ENCODE data around the gene DNAJC5.

DNAJC5 gene

DNA sequence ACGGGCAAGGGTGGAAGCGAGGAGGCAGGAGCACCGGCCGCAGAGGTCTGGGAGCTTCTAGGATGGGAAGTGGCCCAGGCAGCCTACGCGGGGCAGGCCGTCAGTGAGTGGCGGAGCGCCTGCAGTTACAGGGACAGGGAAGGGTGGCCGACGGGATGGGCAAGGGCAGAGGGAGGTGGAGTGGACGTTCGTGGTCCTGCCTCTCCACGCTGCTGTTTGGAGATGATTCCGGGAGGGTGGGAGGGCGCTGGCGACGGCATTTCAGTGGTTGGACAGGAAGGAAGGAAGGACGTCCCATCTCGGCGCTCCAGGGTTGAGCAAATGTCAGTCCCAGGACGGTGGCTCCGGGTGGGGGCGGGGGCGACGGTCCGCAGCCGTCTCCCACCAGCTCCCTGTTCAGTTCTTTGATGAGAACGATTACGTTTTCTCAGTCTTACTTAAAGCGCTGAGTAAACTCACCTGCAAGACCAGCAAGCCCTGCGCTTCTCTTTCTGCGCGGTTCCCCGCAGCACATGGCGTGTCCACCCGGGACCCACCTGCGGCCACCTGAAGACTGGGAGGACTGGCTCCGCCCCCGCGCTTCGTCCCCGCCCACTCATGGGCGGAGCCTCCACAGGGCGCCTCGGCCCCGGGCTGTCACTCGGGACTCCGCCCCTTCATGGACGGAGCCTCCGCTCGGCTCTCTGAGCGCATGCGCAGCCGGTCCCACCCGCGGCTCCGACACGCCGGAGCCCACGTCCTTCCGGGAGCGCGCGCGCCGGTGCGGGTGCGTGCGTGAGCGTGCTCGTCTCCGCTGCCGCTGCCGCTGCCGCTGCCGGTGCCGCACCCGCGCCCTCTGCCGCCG lies at the start of gene DNAJC5:
DNAJC5 (plus strand) TSS at position 769 of the 844 bp plus-strand sequence. CDS start 33,220 bp downstream, outside the sequence.
- Histone ChIP-seq H3K27ac (ENCODE audit: low read depth, low read length) (peak within 1 kb of the TSS; percentile 69), H3K4me3 (ENCODE audit: insufficient read depth, low read length, poor library complexity, severe bottlenecking) (peak within 1 kb of the TSS; percentile 88), H3K27me3 (ENCODE audit: low read length) (no peaks in the 10 kb centered on the region), H3F3A (ENCODE audit: insufficient read depth) (peaks cover 12% of the 10 kb centered on the region; the same call in 1 of the 2 replicates), H2AFZ (ENCODE audit: low read depth, low read length, severe bottlenecking) (peak within 1 kb of the TSS; percentile 74), H3K79me2 (ENCODE audit: insufficient read depth, low read length) (peaks cover 41% of the 10 kb centered on the region), H3K9ac (ENCODE audit: low read length) (peak within 1 kb of the TSS; percentile 78), H4K20me1 (ENCODE audit: low read depth, low read length) (no peaks in the 10 kb centered on the region; the same call in 1 of the 2 replicates), H3K9me3 (ENCODE audit: insufficient read depth, low read length) (no peaks in the 10 kb centered on the region), H3K9me2 (replicated peaks; ENCODE audit: insufficient read depth, low read length) (no peaks in the 10 kb centered on the region), H3K4me2 (ENCODE audit: low read depth, low read length, poor library complexity, severe bottlenecking) (peak within 1 kb of the TSS; percentile 99), H3K36me3 (ENCODE audit: low read length) (no peaks in the 10 kb centered on the region)
- TF ChIP-seq, protein P1, sequence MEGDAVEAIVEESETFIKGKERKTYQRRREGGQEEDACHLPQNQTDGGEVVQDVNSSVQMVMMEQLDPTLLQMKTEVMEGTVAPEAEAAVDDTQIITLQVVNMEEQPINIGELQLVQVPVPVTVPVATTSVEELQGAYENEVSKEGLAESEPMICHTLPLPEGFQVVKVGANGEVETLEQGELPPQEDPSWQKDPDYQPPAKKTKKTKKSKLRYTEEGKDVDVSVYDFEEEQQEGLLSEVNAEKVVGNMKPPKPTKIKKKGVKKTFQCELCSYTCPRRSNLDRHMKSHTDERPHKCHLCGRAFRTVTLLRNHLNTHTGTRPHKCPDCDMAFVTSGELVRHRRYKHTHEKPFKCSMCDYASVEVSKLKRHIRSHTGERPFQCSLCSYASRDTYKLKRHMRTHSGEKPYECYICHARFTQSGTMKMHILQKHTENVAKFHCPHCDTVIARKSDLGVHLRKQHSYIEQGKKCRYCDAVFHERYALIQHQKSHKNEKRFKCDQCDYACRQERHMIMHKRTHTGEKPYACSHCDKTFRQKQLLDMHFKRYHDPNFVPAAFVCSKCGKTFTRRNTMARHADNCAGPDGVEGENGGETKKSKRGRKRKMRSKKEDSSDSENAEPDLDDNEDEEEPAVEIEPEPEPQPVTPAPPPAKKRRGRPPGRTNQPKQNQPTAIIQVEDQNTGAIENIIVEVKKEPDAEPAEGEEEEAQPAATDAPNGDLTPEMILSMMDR (IDR thresholded peaks at IDR 0.05; ENCODE audit: insufficient read depth, low read length, poor library complexity, severe bottlenecking): no peak
- no peak for TF ChIP-seq EZH2phosphoT487 (conservative IDR thresholded peaks at IDR 0.05; ENCODE audit: low read length)

- Histone ChIP-seq H3F3A (ENCODE audit: insufficient read depth) (no peaks in the 10 kb centered on the region), H3K4me3 (ENCODE audit: insufficient read depth, low read length, poor library complexity, severe bottlenecking) (no peak overlapping the region), H3K27ac (ENCODE audit: low read depth, low read length) (no peak overlapping the region), H2AFZ (ENCODE audit: low read depth, low read length, severe bottlenecking) (no peak overlapping the region), H3K27me3 (ENCODE audit: low read length) (no peaks in the 10 kb centered on the region), H4K20me1 (ENCODE audit: low read depth, low read length) (no peaks in the 10 kb centered on the region), H3K9me3 (ENCODE audit: insufficient read depth, low read length) (no peaks in the 10 kb centered on the region), H3K9me2 (replicated peaks; ENCODE audit: insufficient read depth, low read length) (no peaks in the 10 kb centered on the region), H3K36me3 (ENCODE audit: low read length) (no peaks in the 10 kb centered on the region), H3K4me2 (ENCODE audit: low read depth, low read length, poor library complexity, severe bottlenecking) (no peak overlapping the region), H3K79me2 (ENCODE audit: insufficient read depth, low read length) (no peaks in the 10 kb centered on the region), H3K9ac (ENCODE audit: low read length) (no peak overlapping the region)
- no peak for TF ChIP-seq EZH2phosphoT487 (conservative IDR thresholded peaks at IDR 0.05; ENCODE audit: low read length)
- TF ChIP-seq, protein P1 (IDR thresholded peaks at IDR 0.05; ENCODE audit: insufficient read depth, low read length, poor library complexity, severe bottlenecking): no peak
These were observed 48.7 kb upstream of the DNAJC5 start for GRCh38 chr20:63846128-63846771.

DNA sequence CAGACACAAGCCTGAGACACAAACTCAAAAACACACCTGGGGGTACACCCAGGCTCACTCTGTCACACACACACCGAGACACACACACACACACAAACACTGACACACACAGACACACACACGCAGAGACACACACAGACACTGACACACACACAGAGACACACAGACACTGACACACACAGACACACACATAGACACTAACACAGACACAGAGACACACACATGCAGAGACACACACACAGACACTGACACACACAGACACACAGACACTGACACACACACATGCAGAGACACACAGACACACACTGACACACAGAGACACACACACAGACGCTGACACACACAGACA lies 48.1 kb upstream of the DNAJC5 start:
- Histone ChIP-seq H3K4me2 (ENCODE audit: low read depth, low read length, poor library complexity, severe bottlenecking) (no peak overlapping the region), H3K27ac (ENCODE audit: low read depth, low read length) (no peak overlapping the region), H3K9me2 (replicated peaks; ENCODE audit: insufficient read depth, low read length) (no peaks in the 10 kb centered on the region), H4K20me1 (ENCODE audit: low read depth, low read length) (no peaks in the 10 kb centered on the region), H3K9ac (ENCODE audit: low read length) (no peak overlapping the region), H3K79me2 (ENCODE audit: insufficient read depth, low read length) (no peaks in the 10 kb centered on the region), H3K4me3 (ENCODE audit: insufficient read depth, low read length, poor library complexity, severe bottlenecking) (no peak overlapping the region), H3K36me3 (ENCODE audit: low read length) (no peaks in the 10 kb centered on the region), H3K9me3 (ENCODE audit: insufficient read depth, low read length) (no peaks in the 10 kb centered on the region), H2AFZ (ENCODE audit: low read depth, low read length, severe bottlenecking) (no peak overlapping the region), H3F3A (ENCODE audit: insufficient read depth) (no peaks in the 10 kb centered on the region), H3K27me3 (ENCODE audit: low read length) (no peaks in the 10 kb centered on the region)
- TF ChIP-seq, protein P1 (IDR thresholded peaks at IDR 0.05; ENCODE audit: insufficient read depth, low read length, poor library complexity, severe bottlenecking): no peak
- TF ChIP-seq EZH2phosphoT487 (conservative IDR thresholded peaks at IDR 0.05; ENCODE audit: low read length): no peak

All from SU-DHL-6 (cell line).